HUDEP-2 (cell line): ENCODE data around the gene RAD51B.

Source experiments
- DNase-seq, 76 experiments: peaks; one replicate each; lab custom pipeline; 2025; ENCODE audit not compliant: unreplicated experiment in 76 of 76; lab: John Stamatoyannopoulos, UW

Gene RAD51B

GRCh38 chr14:68526512-68527091, 707.0 kb downstream of the RAD51B start:
- no peak for DNase-seq

DNA sequence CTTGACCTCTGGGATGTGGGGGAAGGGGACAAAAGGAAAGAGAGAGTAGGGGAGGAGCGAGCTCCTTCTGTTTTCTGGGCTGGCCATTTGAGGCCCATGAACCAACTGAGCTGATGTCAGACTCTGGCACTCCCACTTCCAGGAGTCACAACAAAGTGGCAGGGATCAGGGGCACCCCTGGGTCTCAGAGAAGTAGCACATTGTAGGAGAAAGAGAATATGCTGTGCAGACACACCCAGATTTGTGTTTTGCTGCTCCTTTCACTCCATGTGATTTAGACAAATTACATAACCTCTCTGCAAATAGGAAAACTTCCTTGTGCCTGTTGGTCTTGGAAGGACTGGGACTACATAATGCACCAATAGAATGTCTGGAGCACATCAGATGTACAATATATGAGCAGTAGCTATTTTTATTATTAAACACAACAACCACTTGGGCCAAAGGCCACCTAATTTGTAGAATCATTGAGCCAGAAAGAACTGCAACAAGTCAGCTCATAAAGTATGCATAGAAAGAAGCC, 707.8 kb downstream of the RAD51B start:
- DNase-seq: no peak

DNA sequence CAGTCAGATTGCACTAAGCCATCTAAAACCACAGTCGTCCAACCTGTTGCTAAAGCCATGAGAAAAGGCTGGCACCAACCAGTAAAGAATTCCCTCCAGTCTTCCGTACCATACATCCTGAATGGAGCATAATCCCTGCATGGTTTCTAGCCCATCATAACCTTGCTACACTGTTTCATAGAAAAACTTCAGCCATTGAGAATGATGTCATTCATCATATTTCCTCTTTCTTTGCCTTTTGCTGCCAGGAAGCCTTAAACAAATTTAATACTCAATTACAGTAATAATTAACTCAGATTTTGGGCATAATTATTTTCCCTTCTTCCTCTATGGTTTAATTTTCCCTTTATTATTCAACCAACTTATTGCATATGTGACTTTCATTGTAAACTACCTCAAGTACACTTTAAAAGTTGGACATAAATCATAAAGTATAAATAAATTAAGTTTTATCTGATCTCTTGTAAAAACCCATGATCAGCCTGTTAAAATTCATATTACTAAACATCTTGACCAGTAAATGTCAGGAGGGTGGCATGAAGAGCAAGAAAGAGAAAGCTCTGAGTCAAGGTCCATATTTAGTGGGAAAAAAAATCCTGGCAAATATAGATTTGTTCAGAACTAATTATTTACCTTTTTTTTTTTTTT, 708.6 kb downstream of the RAD51B start:
- no peak for DNase-seq

GRCh38 chr14:68530443-68530842, 710.9 kb downstream of the RAD51B start:
- DNase-seq: no peak

- no peak for DNase-seq
Observed at GRCh38 chr14:68532496-68532895, 712.9 kb downstream of the RAD51B start.

DNA sequence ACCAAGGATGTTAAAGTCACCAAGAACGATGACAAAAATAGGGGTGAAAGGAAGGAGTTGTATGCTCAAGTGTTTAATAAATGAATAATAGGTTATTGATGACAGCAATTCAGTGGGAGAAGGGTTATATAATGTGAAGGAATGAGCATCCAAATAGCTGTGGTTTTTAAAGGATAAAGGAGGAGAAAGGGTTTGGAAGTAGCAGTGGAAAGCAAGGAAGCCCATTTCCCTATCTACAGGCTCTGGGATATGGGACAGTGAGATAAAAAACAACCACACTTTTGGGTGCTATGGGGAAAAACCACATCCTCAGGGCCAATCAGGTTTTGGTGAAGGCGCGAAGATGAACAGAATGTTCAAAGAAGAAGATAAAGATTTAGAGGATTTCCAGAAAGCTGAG, 714.7 kb downstream of the RAD51B start:
- no peak for DNase-seq

GRCh38 chr14:68535404-68536017, 715.9 kb downstream of the RAD51B start:
- no peak for DNase-seq

DNA sequence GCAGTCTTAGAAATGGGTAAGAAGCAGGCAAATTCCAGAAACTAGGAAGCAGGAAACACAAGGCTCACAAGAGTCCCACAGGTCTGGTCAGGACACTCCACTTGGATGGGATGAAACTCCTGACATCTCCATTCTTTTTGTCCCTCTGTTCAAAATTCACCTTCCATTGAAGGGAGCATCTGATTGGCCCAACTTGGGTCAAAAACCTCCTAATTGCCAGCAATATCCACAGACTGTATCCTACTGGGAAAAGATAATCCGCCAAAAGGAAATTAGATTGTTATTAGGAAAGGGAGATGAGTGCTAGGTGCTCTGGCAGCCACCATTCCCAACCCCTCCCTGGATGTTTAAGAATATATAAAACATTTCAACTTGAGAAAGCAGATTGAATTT, 716.4 kb downstream of the RAD51B start:
- DNase-seq: no peak

DNA sequence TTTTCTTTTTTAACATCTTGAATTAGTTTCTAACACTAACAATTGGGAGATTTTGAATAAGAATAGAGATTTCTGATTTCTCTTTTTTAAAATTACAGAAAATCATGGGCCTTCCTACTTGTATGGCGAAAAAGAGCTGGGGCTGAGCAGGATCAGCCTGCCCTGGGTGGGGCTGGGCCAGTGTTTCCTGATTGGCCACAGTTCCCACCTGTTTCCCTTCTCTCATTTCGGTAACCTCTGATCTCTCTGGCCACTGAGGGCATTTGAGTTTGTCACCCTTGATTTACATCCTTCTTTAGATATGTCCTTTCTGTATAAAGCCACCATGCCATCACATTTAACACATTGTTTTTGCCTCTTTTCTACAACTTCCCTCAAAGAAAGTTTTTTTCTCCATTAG, 719.1 kb downstream of the RAD51B start:
- DNase-seq: no peak

GRCh38 chr14:68539241-68539737, 719.7 kb downstream of the RAD51B start:
- no peak for DNase-seq

DNA sequence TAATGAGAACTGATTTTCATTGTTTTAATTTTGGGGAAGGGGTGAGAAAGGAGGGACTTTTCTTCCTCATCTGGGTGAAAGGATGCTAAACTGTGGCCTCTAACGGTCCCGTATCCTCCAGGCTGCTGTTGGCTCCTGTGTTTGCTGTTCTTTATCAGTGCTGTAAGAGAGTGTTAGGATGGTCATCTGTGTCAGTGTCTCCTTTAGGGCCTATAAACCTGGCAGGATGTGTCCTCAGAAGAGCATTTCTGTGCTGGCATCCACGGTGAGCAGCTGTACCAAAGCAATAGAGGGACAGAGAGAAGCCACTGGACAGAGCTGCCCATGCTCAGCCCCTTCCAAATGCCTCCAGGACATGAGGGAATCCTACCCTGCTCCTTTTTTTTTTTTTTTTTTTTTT, 720.2 kb downstream of the RAD51B start:
- DNase-seq: no peak

- DNase-seq: no peak
Observed at GRCh38 chr14:68541178-68541896, 721.8 kb downstream of the RAD51B start.

DNA sequence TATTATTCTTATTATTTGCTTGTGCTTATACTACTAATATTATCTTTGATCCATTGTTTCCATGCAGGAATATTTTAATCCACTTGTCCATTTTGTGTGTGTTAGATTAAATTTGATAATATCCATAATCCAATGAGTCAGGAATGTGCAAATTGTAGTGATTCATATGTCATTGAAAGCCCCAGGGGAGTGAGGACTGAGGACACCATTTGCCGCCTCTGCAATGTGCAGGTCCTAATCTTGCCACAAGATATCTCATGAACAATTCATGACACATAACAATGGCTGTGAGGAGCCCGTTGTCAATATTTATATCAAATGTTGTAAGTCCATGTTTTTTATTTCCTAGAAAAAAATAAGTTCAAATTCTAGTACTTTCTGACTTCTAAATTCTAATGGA, 722.8 kb downstream of the RAD51B start:
- DNase-seq: no peak

GRCh38 chr14:68543516-68543915, 723.9 kb downstream of the RAD51B start:
- DNase-seq: no peak

- DNase-seq: no peak
Observed at GRCh38 chr14:68544081-68544892, 724.7 kb downstream of the RAD51B start.

- no peak for DNase-seq
Observed at GRCh38 chr14:68546839-68547238, 727.3 kb downstream of the RAD51B start.

- no peak for DNase-seq
Observed at GRCh38 chr14:68547305-68548193, 728.0 kb downstream of the RAD51B start.

DNA sequence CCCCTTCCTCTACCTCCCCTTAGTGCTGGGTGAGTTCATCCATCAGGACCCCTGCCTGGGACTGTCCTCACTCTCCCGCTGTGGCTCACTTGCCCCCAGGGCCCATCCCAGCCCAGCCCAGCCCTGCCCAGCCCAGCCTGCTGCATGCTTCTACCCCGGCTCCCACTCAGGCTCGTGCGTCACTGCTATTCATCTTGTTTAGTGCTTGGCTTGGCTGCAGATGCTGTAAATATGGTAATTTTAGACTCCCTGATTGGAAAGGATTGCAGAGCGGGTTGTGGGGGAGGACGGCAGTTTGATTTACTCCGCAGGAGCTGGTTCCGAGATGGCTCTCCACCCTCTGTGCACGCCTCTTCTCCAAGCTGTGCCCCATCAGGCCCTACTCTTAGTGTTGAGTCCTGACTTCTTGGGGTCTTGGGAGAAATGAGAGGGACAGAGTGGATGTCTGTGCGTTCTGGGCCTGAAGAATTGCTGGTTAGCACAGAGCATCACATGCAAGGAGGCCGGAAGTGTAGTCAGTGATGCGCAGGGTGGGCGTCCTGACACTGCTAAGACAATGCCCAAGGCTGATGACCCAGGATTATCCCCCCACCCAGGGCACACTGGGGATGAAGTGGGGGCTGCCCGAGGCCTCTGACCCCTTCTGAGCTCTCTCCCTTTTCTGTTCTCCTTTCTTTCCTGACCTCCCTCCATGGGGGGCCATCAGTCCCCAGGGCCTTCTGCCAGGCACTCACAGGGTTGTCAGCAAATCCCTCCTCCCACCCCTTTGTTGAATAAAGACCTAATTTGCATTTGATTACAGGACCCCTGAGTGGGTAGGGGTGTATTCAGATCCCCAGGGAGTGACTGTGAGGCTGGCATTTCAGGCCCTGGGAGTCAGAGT, 728.9 kb downstream of the RAD51B start:
- DNase-seq: no peak

DNA sequence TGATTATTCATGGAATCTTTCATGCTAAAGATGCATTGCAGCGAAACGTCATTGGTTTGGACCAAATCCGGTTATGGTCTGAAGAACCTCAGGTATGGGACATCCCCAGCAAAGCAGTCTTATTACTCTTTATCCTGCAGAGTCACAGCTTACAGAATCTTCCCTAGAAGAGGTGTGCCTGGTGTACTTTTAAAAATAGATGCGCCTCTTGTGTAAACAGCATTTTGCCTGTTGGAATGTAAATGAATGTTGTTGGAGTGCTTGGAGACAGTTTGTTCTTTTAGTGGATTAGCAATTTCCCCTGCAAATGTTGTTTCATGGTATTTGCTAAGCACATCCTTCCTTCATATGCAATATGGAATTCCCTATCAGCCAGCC, 730.7 kb downstream of the RAD51B start:
- DNase-seq: no peak
